Muscle layer of colon (tissue), 2 donors: ENCODE measurements around the gene GFM1.

Source experiments
- H3K27ac ChIP-seq: one replicate; pipeline ENCODE4 v1.7.0; 2013; ENCODE audit warnings: low read depth, mild to moderate bottlenecking, low read length, moderate library complexity
- H3K27me3 ChIP-seq, 2 donors: one replicate each; pipeline ENCODE4 v1.7.0; 2013; ENCODE audit warnings: low read length in 2 of 2, mild to moderate bottlenecking in 2 of 2; ENCODE audit not compliant: insufficient read depth in 2 of 2, control insufficient read depth in 1 of 2
- H3K36me3 ChIP-seq: one replicate; pipeline ENCODE4 v1.7.0; 2013; ENCODE audit warnings: mild to moderate bottlenecking, low read length; ENCODE audit not compliant: insufficient read depth
- H3K4me1 ChIP-seq: one replicate; pipeline ENCODE4 v1.7.0; 2013; ENCODE audit warnings: mild to moderate bottlenecking, low read length; ENCODE audit not compliant: insufficient read depth
- H3K4me3 ChIP-seq, 2 donors: one replicate each; pipeline ENCODE4 v1.7.0; 2013; ENCODE audit warnings: low read length in 2 of 2, low read depth in 1 of 2, mild to moderate bottlenecking in 1 of 2, moderate library complexity in 1 of 2
- H3K9ac ChIP-seq: one replicate; pipeline ENCODE4 v1.7.0; 2013; ENCODE audit warnings: low read length
- H3K9me3 ChIP-seq: one replicate; pipeline ENCODE4 v1.7.0; 2013; ENCODE audit warnings: mild to moderate bottlenecking, low read length
- donor health status: abdominal sarcoma.
- donor health status: Adenocarcinoma of cecum.

Gene GFM1

GRCh38 chr3:158652463-158652862 lies 8.1 kb downstream of the GFM1 start:
- no peaks in the 10 kb centered on the region for H3K4me1 ChIP-seq
- H3K9ac ChIP-seq = no peak overlapping the region
- H3K4me3 ChIP-seq = no peak overlapping the region
- H3K27ac ChIP-seq = no peak overlapping the region
- peaks cover 36% of the 10 kb centered on the region for H3K36me3 ChIP-seq
- H3K9me3 ChIP-seq = no peaks in the 10 kb centered on the region
- no peaks in the 10 kb centered on the region for H3K27me3 ChIP-seq

- no peak overlapping the region for H3K9ac ChIP-seq
- H3K9me3 ChIP-seq = no peaks in the 10 kb centered on the region
- H3K27ac ChIP-seq = no peak overlapping the region
- peaks cover 39% of the 10 kb centered on the region for H3K36me3 ChIP-seq
- no peaks in the 10 kb centered on the region for H3K27me3 ChIP-seq
- H3K4me1 ChIP-seq = no peaks in the 10 kb centered on the region
- H3K4me3 ChIP-seq = no peak overlapping the region
Measured at GRCh38 chr3:158658889-158659288, 14.6 kb downstream of the GFM1 start.

GRCh38 chr3:158659454-158660237 lies 15.3 kb downstream of the GFM1 start:
- Histone ChIP-seq H3K36me3 (peaks cover 40% of the 10 kb centered on the region), H3K27ac (no peak overlapping the region)

GRCh38 chr3:158660711-158661110 lies 16.4 kb downstream of the GFM1 start:
- H3K9ac ChIP-seq = no peak overlapping the region
- no peaks in the 10 kb centered on the region for H3K9me3 ChIP-seq
- H3K36me3 ChIP-seq = peaks cover 42% of the 10 kb centered on the region
- H3K27ac ChIP-seq = no peak overlapping the region
- no peak overlapping the region for H3K4me3 ChIP-seq
- H3K4me1 ChIP-seq = no peaks in the 10 kb centered on the region
- H3K27me3 ChIP-seq = no peaks in the 10 kb centered on the region

More at GRCh38 chr3:158659454-158660237, 15.3 kb downstream of the GFM1 start:
- H3K4me1 ChIP-seq = no peaks in the 10 kb centered on the region
- H3K9ac ChIP-seq = no peak overlapping the region
- no peaks in the 10 kb centered on the region for H3K27me3 ChIP-seq
- no peaks in the 10 kb centered on the region for H3K9me3 ChIP-seq
- no peak overlapping the region for H3K4me3 ChIP-seq

GRCh38 chr3:158663246-158663645 lies 18.9 kb downstream of the GFM1 start:
- peaks cover 45% of the 10 kb centered on the region for H3K36me3 ChIP-seq
- no peaks in the 10 kb centered on the region for H3K9me3 ChIP-seq
- no peak overlapping the region for H3K27ac ChIP-seq
- H3K27me3 ChIP-seq = no peaks in the 10 kb centered on the region
- H3K4me1 ChIP-seq = no peaks in the 10 kb centered on the region
- no peak overlapping the region for H3K4me3 ChIP-seq
- no peak overlapping the region for H3K9ac ChIP-seq

GRCh38 chr3:158663832-158664231 lies 19.5 kb downstream of the GFM1 start:
- Histone ChIP-seq H3K4me1 (no peaks in the 10 kb centered on the region), H3K27ac (no peak overlapping the region), H3K4me3 (no peak overlapping the region), H3K9ac (no peak overlapping the region), H3K36me3 (peaks cover 47% of the 10 kb centered on the region), H3K9me3 (no peaks in the 10 kb centered on the region), H3K27me3 (no peaks in the 10 kb centered on the region)

- H3K9ac ChIP-seq = no peak overlapping the region
- H3K36me3 ChIP-seq = peaks cover 27% of the 10 kb centered on the region
- H3K27ac ChIP-seq = no peak overlapping the region
- H3K27me3 ChIP-seq = no peaks in the 10 kb centered on the region
- H3K4me1 ChIP-seq = peaks cover 2% of the 10 kb centered on the region
- no peaks in the 10 kb centered on the region for H3K9me3 ChIP-seq
- no peak overlapping the region for H3K4me3 ChIP-seq
Measured at GRCh38 chr3:158666416-158666815, 22.1 kb downstream of the GFM1 start.

- Histone ChIP-seq H3K27me3 (no peaks in the 10 kb centered on the region), H3K36me3 (peaks cover 20% of the 10 kb centered on the region), H3K9me3 (no peaks in the 10 kb centered on the region), H3K4me1 (peaks cover 14% of the 10 kb centered on the region), H3K4me3 (no peak overlapping the region), H3K27ac (no peak overlapping the region), H3K9ac (no peak overlapping the region)
Measured at GRCh38 chr3:158668506-158668905, 24.2 kb downstream of the GFM1 start.

GRCh38 chr3:158671821-158672214 lies 27.5 kb downstream of the GFM1 start:
- Histone ChIP-seq H3K4me1 (peaks cover 14% of the 10 kb centered on the region), H3K36me3 (peaks cover 16% of the 10 kb centered on the region), H3K9ac (peak overlapping the region; percentile 80), H3K27ac (peak overlapping the region; percentile 58), H3K9me3 (no peaks in the 10 kb centered on the region), H3K27me3 (no peaks in the 10 kb centered on the region), H3K4me3 (peak overlapping the region; percentile 47 to 80)

- peak within 1 kb of the TSS; percentile 58 for H3K27ac ChIP-seq
- no peaks in the 10 kb centered on the region for H3K27me3 ChIP-seq
- H3K9ac ChIP-seq = peak within 1 kb of the TSS; percentile 80
- no peaks in the 10 kb centered on the region for H3K9me3 ChIP-seq
- H3K4me3 ChIP-seq = peak within 1 kb of the TSS; percentile 47 to 80
- peaks cover 14% of the 10 kb centered on the region for H3K4me1 ChIP-seq
- H3K36me3 ChIP-seq = peaks cover 11% of the 10 kb centered on the region
Measured at GRCh38 chr3:158672215-158673176, 28.2 kb downstream of the GFM1 start, which contains the start of gene LXN. Gene LXN, minus strand, starts transcription at chr3:158672648. Its CDS starts 170 bp downstream, at chr3:158672478.

- peaks cover 7% of the 10 kb centered on the region for H3K36me3 ChIP-seq
Measured at GRCh38 chr3:158678687-158679086, 34.4 kb downstream of the GFM1 start.

More at GRCh38 chr3:158678687-158679086, 34.4 kb downstream of the GFM1 start:
- H3K4me1 ChIP-seq = no peaks in the 10 kb centered on the region
- H3K27me3 ChIP-seq = no peaks in the 10 kb centered on the region
- no peak overlapping the region for H3K9ac ChIP-seq
- no peak overlapping the region for H3K27ac ChIP-seq
- H3K9me3 ChIP-seq = no peaks in the 10 kb centered on the region
- H3K4me3 ChIP-seq = no peak overlapping the region
